22Rv1 (cell line): Measurements from ENCODE around the gene OR13J1.

Source experiments
- CTCF ChIP-seq: fragments of 450-650 bp; IDR thresholded peaks from 2 replicates; pipeline ENCODE4 v1.5.1; 2017; ENCODE audit warnings: mild to moderate bottlenecking
- ZFX ChIP-seq: fragments of 450-650 bp; IDR thresholded peaks from 2 replicates; pipeline ENCODE4 v1.6.1; 2017; ENCODE audit warnings: antibody characterized with exemption, borderline replicate concordance

GRCh38 chr9:35842020-35842745 lies 28.0 kb downstream of the OR13J1 start:
- TF ChIP-seq CTCF (no peak), ZFX (no peak)
